Measurements from ENCODE around the gene LAD1.

DNA sequence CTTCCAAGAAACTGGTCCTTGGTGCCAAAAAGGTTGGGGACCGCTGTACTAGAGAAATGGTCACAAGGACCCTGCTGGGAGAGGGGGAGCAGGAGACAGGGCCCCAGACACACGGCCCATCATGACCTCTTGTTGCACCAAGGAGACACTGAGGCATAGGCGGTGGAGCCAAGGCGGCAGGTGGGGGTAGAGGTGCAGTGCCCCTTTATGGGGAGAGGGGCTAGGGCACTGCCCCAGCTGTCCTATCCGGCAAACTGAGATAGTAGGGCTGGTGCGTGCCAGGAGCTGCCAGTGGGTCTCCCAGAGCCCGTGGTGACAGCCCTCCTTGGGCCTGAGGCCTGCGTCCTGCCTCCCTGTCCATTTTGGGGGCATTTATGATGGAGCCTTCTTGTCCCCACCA, 41.9 kb downstream of the LAD1 start:
- TF ChIP-seq POLR2A (IDR thresholded peaks at IDR 0.05; ENCODE audit: low read length) (no peak), CHD2 (IDR thresholded peaks at IDR 0.05; ENCODE audit: low read length, partially characterized antibody) (no peak), PBX3 (IDR thresholded peaks at IDR 0.05) (no peak), ZC3H11A (IDR thresholded peaks at IDR 0.05) (no peak), RCOR1 (IDR thresholded peaks at IDR 0.05; ENCODE audit: low read depth, low read length) (no peak)
- TF ChIP-seq, protein P1, sequence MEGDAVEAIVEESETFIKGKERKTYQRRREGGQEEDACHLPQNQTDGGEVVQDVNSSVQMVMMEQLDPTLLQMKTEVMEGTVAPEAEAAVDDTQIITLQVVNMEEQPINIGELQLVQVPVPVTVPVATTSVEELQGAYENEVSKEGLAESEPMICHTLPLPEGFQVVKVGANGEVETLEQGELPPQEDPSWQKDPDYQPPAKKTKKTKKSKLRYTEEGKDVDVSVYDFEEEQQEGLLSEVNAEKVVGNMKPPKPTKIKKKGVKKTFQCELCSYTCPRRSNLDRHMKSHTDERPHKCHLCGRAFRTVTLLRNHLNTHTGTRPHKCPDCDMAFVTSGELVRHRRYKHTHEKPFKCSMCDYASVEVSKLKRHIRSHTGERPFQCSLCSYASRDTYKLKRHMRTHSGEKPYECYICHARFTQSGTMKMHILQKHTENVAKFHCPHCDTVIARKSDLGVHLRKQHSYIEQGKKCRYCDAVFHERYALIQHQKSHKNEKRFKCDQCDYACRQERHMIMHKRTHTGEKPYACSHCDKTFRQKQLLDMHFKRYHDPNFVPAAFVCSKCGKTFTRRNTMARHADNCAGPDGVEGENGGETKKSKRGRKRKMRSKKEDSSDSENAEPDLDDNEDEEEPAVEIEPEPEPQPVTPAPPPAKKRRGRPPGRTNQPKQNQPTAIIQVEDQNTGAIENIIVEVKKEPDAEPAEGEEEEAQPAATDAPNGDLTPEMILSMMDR (IDR thresholded peaks at IDR 0.05): no peak

Measured in A549 (cell line).